GM23338 (cell line): ENCODE data around the gene RAB15. TPM values are rescaled to one million over a fixed set of nuclear protein-coding genes. Genes with fewer than 3 reads are reported as not detected.

Source experiments
- ATAC-seq: fragments of 200-7000 bp; cut with Tn5 transposase; 3 replicates; pipeline ENCODE4 v1.9.1; 2020
- DNase-seq: peaks from one replicate; pipeline ENCODE4 v3.0.0-alpha.2; 2015; ENCODE audit warnings: low spot score
- H2AFZ ChIP-seq: fragments of 200-600 bp; sonication (generic); 2 replicates; pipeline ENCODE4 v1.8.0; 2016; ENCODE audit warnings: antibody characterized with exemption, mild to moderate bottlenecking, moderate library complexity
- H3F3A ChIP-seq: fragments of 200-600 bp; sonication (generic); replicated peaks from 2 replicates; pipeline ENCODE4 v1.8.0; 2017; ENCODE audit warnings: antibody characterized with exemption, mixed run types, low read depth
- H3K27ac ChIP-seq: fragments of 200-600 bp; sonication (generic); 2 replicates; pipeline ENCODE4 v1.6.1; 2016; ENCODE audit warnings: low read depth
- H3K27me3 ChIP-seq: fragments of 200-600 bp; sonication (generic); 2 replicates; pipeline ENCODE4 v1.8.0; 2016; ENCODE audit warnings: mild to moderate bottlenecking, mixed run types, moderate library complexity; ENCODE audit not compliant: insufficient read depth
- H3K36me3 ChIP-seq: fragments of 200-600 bp; sonication (generic); 2 replicates; pipeline ENCODE4 v1.8.0; 2016; ENCODE audit warnings: mild to moderate bottlenecking; ENCODE audit not compliant: insufficient read depth
- H3K4me1 ChIP-seq: fragments of 200-600 bp; sonication (generic); 2 replicates; pipeline ENCODE4 v1.8.0; 2016; ENCODE audit warnings: mild to moderate bottlenecking, moderate library complexity; ENCODE audit not compliant: insufficient read depth
- H3K4me2 ChIP-seq: fragments of 200-600 bp; sonication (generic); 2 replicates; pipeline ENCODE4 v1.7.1; 2017; ENCODE audit warnings: mixed run types
- H3K4me3 ChIP-seq: fragments of 200-600 bp; sonication (generic); 2 replicates; pipeline ENCODE4 v1.6.1; 2016; ENCODE audit warnings: mixed run types
- H3K79me2 ChIP-seq: fragments of 200-600 bp; sonication (generic); replicated peaks from 2 replicates; pipeline ENCODE4 v1.8.0; 2017; ENCODE audit warnings: mild to moderate bottlenecking; ENCODE audit not compliant: insufficient read depth
- H3K9me2 ChIP-seq: fragments of 200-600 bp; sonication (generic); 2 replicates; pipeline ENCODE4 v1.8.0; 2017; ENCODE audit not compliant: insufficient read depth
- H4K20me1 ChIP-seq: fragments of 200-600 bp; sonication (generic); replicated peaks from 2 replicates; pipeline ENCODE4 v1.8.0; 2017; ENCODE audit warnings: mild to moderate bottlenecking; ENCODE audit not compliant: insufficient read depth
- H3K27ac Mint-ChIP-seq: 2 replicates; pipeline ENCODE4 v1.8.0; 2020; ENCODE audit warnings: inconsistent platforms, mild to moderate bottlenecking, moderate library complexity, mixed read lengths
- H3K27me3 Mint-ChIP-seq: 3 replicates; pipeline ENCODE4 v1.8.0; 2022; ENCODE audit warnings: low read depth, mild to moderate bottlenecking, moderate library complexity, mixed read lengths, inconsistent platforms; ENCODE audit not compliant: insufficient read depth, poor library complexity
- H3K36me3 Mint-ChIP-seq: 3 replicates; pipeline ENCODE4 v1.8.0; 2021; ENCODE audit warnings: low read depth, mild to moderate bottlenecking, inconsistent platforms, moderate library complexity, mixed read lengths
- H3K4me1 Mint-ChIP-seq: 3 replicates; pipeline ENCODE4 v1.8.0; 2020; ENCODE audit warnings: mild to moderate bottlenecking, inconsistent platforms, mixed read lengths
- H3K4me3 Mint-ChIP-seq: 3 replicates; pipeline ENCODE4 v1.8.0; 2021; ENCODE audit warnings: moderate library complexity, mild to moderate bottlenecking, inconsistent platforms, mixed read lengths
- H3K9me3 Mint-ChIP-seq: 3 replicates; pipeline ENCODE4 v1.8.0; 2020; ENCODE audit warnings: moderate library complexity, mild to moderate bottlenecking, inconsistent platforms, mixed read lengths
- CREB1 ChIP-seq: fragments of 250-450 bp; sonication (Bioruptor Pico); IDR thresholded peaks from 2 replicates; pipeline ENCODE4 v1.5.0; 2020; ENCODE audit warnings: low read depth, mild to moderate bottlenecking, moderate library complexity
- CTCF ChIP-seq, 2 experiments: fragments of 200-600 bp in 1 of 2; sonication (generic) in 1 of 2; conservative IDR thresholded peaks; 2 replicates each; pipeline versions ENCODE4 v1.5.1 to v1.6.1; 2016 to 2017; ENCODE audit warnings: antibody characterized with exemption in 2 of 2, low read depth in 2 of 2, mild to moderate bottlenecking in 2 of 2, moderate library complexity in 1 of 2
- ETS1 ChIP-seq: IDR thresholded peaks from 2 replicates; pipeline ENCODE4 v1.6.1; 2016; ENCODE audit warnings: antibody characterized with exemption
- EZH2phosphoT487 ChIP-seq: fragments of 200-600 bp; sonication (generic); IDR thresholded peaks from one replicate; pipeline ENCODE4 v1.8.1; 2018; ENCODE audit warnings: antibody characterized with exemption; ENCODE audit not compliant: unreplicated experiment
- JUNB ChIP-seq: IDR thresholded peaks from one replicate; pipeline ENCODE4 v1.6.1; 2016; ENCODE audit warnings: antibody characterized with exemption; ENCODE audit not compliant: unreplicated experiment
- NANOG ChIP-seq: IDR thresholded peaks from 2 replicates; pipeline ENCODE4 v1.6.1; 2016; ENCODE audit warnings: antibody characterized with exemption, borderline replicate concordance
- POLR2AphosphoS5 ChIP-seq: IDR thresholded peaks from 2 replicates; pipeline ENCODE4 v1.6.1; 2016; ENCODE audit warnings: antibody characterized with exemption, low read depth
- ZNF331 ChIP-seq: fragments of 250-450 bp; sonication (Bioruptor Pico); IDR thresholded peaks from 2 replicates; pipeline ENCODE4 v1.5.0; 2020; ENCODE audit warnings: low read depth, mild to moderate bottlenecking, moderate library complexity
- ZNF462 ChIP-seq: fragments of 250-450 bp; sonication (Bioruptor Pico); IDR thresholded peaks from 2 replicates; pipeline ENCODE4 v1.5.0; 2020; ENCODE audit warnings: mild to moderate bottlenecking, moderate library complexity
- polyA plus RNA-seq: library from polyadenylated mRNA; unstranded; fragments of >200 nt; fragmentation: Nextera tagmentation; extraction: Ambion mirVana; gene quantifications from 2 replicates; pipeline ENCODE4 v1.2.1, GENCODE V29; 2016
- total RNA-seq: library from RNA; depleted of rRNA; stranded (reverse); fragments of >200 nt; shearing (Covaris generic); gene quantifications from 2 replicates; pipeline ENCODE4 v1.2.3, GENCODE V29; 2014

Gene RAB15
- total and polyA plus RNA-seq, 2 experiments from 2014 or later, result 17.4 to 43.3 TPM

GRCh38 chr14:64910847-64911495 is 61.2 kb downstream of the RAB15 start:
- Histone ChIP-seq H3K9me2 (no peaks in the 10 kb centered on the region), H3K79me2 (peaks cover 14% of the 10 kb centered on the region), H3K4me1 (peaks cover 9% of the 10 kb centered on the region; the same call in 1 of the 2 replicates), H3K4me2 (no peak overlapping the region), H3K36me3 (no peaks in the 10 kb centered on the region), H3K4me3 (no peak overlapping the region), H3K27me3 (no peaks in the 10 kb centered on the region), H3K27ac (no peak overlapping the region), H4K20me1 (no peaks in the 10 kb centered on the region), H3F3A (no peaks in the 10 kb centered on the region), H2AFZ (no peak overlapping the region)
- Mint-ChIP-seq H3K9me3 (no peaks in the 10 kb centered on the region), H3K27ac (no peak overlapping the region), H3K27me3 (peaks cover 5% of the 10 kb centered on the region), H3K4me1 (peaks cover 13% of the 10 kb centered on the region), H3K4me3 (no peak overlapping the region), H3K36me3 (no peaks in the 10 kb centered on the region)
- ATAC-seq, result no peak
- no peak for TF ChIP-seq NANOG
- no peak for TF ChIP-seq ZNF331 (CRISPR knock-in tag)
- no peak for TF ChIP-seq ETS1
- peak; percentile 72 to 79 for TF ChIP-seq CTCF (conservative IDR thresholded peaks at IDR 0.05; ENCODE audit: low read depth in 2 of 2)
- peak; percentile 70 for DNase-seq

GRCh38 chr14:64906022-64906421 is 66.1 kb downstream of the RAB15 start:
- Histone ChIP-seq H3K27me3 (no peaks in the 10 kb centered on the region), H2AFZ (no peak overlapping the region), H3K4me3 (no peak overlapping the region), H3F3A (no peaks in the 10 kb centered on the region), H4K20me1 (no peaks in the 10 kb centered on the region), H3K36me3 (no peaks in the 10 kb centered on the region), H3K4me2 (no peak overlapping the region), H3K27ac (no peak overlapping the region), H3K79me2 (no peaks in the 10 kb centered on the region), H3K4me1 (no peaks in the 10 kb centered on the region), H3K9me2 (0 out of 2 replicates have a peak, but pooled peaks cover 5% of the 10 kb centered on the region)
- ATAC-seq (no peak), DNase-seq (no peak)
- Mint-ChIP-seq H3K27me3 (no peaks in the 10 kb centered on the region), H3K4me1 (no peaks in the 10 kb centered on the region), H3K9me3 (no peaks in the 10 kb centered on the region), H3K4me3 (no peak overlapping the region), H3K36me3 (no peaks in the 10 kb centered on the region), H3K27ac (no peak overlapping the region)
- TF ChIP-seq ZNF462 (CRISPR knock-in tag) (no peak), ETS1 (no peak), JUNB (no peak), EZH2phosphoT487 (no peak), CREB1 (no peak), POLR2AphosphoS5 (no peak)
